GM12878 (cell line): ENCODE measurements around the gene P2RX4. TPM values are rescaled to one million over a fixed set of nuclear protein-coding genes. Genes with fewer than 3 reads are reported as not detected.

Experiments used
- ATAC-seq: fragments of 200-7000 bp; cut with Tn5 transposase; 3 replicates; pipeline ENCODE4 v1.9.1; 2020; ENCODE audit warnings: mild to moderate bottlenecking, moderate library complexity
- BruUV-seq: library from RNA; stranded (reverse); fragments of 400-500 nt; replicated peaks from 2 replicates; lab custom pipeline; 2021; lab: Mats Ljungman, UMichigan
- CTCF ChIA-PET: fragments of 300-600 bp; sonication (Branson Sonifier 250); formaldehyde crosslinking; extraction: SDS; loops from one replicate; lab custom pipeline; 2021; ENCODE audit warnings: inconsistent platforms; lab: Yijun Ruan, JAX
- POLR2A ChIA-PET: fragments of 350-600 bp; formaldehyde crosslinking; extraction: SDS; loops from one replicate; lab custom pipeline; 2021; ENCODE audit warnings: inconsistent platforms; lab: Charles Lee
- RAD21 ChIA-PET: fragments of 300-600 bp; sonication (Branson Sonifier 250); formaldehyde crosslinking; loops from one replicate; lab custom pipeline; 2023; ENCODE audit warnings: antibody characterized with exemption; ENCODE audit not compliant: unreplicated experiment; lab: Charles Lee
- SMC1A ChIA-PET: fragments of 300-600 bp; sonication (Branson Sonifier 250); formaldehyde crosslinking; loops from one replicate; lab custom pipeline; 2023; ENCODE audit not compliant: unreplicated experiment, uncharacterized antibody; lab: Charles Lee
- DNase-seq: peaks from one replicate; pipeline ENCODE4 v3.0.0-alpha.2; 2011; ENCODE audit warnings: low read depth, low spot score
- FAIRE-seq: peaks from 3 replicates; lab custom pipeline; 2011; peaks lifted over from hg19 to GRCh38; lab: Jason Lieb, UNC
- H2AFZ ChIP-seq: 2 replicates; pipeline ENCODE4 v1.6.0; 2011; ENCODE audit warnings: low read depth, low read length, control low read depth; ENCODE audit not compliant: control insufficient read depth
- H3K27ac ChIP-seq: 2 replicates; pipeline ENCODE4 v1.5.1; 2011; ENCODE audit warnings: control low read depth; ENCODE audit not compliant: control insufficient read depth, insufficient read depth
- H3K27me3 ChIP-seq, 2 experiments: replicated peaks in 1 of 2; 2 replicates each; pipeline versions ENCODE4 v1.6.0 to v1.6.1; 2011; ENCODE audit warnings: low read length in 1 of 2; ENCODE audit not compliant: control insufficient read depth in 2 of 2, insufficient read depth in 2 of 2
- H3K36me3 ChIP-seq, 2 experiments: 2 replicates each; pipeline ENCODE4 v1.5.1; 2011; ENCODE audit warnings: low read length in 1 of 2; ENCODE audit not compliant: control insufficient read depth in 2 of 2, insufficient read depth in 2 of 2
- H3K4me1 ChIP-seq: 2 replicates; pipeline ENCODE4 v1.6.1; 2011; ENCODE audit warnings: mild to moderate bottlenecking, low read length, moderate library complexity, mixed read lengths; ENCODE audit not compliant: control insufficient read depth, insufficient read depth
- H3K4me2 ChIP-seq: 2 replicates; pipeline ENCODE4 v1.6.0; 2011; ENCODE audit warnings: control low read depth; ENCODE audit not compliant: control insufficient read depth, insufficient read depth
- H3K4me3 ChIP-seq: fragments of 200-600 bp; sonication (generic); 2 replicates; pipeline ENCODE4 v1.5.1; 2016
- H3K79me2 ChIP-seq: 2 replicates; pipeline ENCODE4 v1.6.0; 2011; ENCODE audit warnings: low read length; ENCODE audit not compliant: control insufficient read depth, insufficient read depth
- H3K9ac ChIP-seq: 2 replicates; pipeline ENCODE4 v1.8.0; 2011; ENCODE audit warnings: low read length, control low read depth, mixed read lengths; ENCODE audit not compliant: control insufficient read depth, insufficient read depth
- H3K9me3 ChIP-seq: replicated peaks from 3 replicates; pipeline ENCODE4 v1.5.1; 2011; ENCODE audit warnings: mild to moderate bottlenecking, low read length; ENCODE audit not compliant: control insufficient read depth, insufficient read depth
- H4K20me1 ChIP-seq: 2 replicates; pipeline ENCODE4 v1.6.0; 2011; ENCODE audit not compliant: control insufficient read depth, insufficient read depth
- CBFB ChIP-seq: IDR thresholded peaks from 2 replicates; pipeline ENCODE4 v1.6.1; 2016; ENCODE audit warnings: antibody characterized with exemption, low read depth
- CBX3 ChIP-seq: fragments of 200-600 bp; sonication (generic); IDR thresholded peaks from 2 replicates; pipeline ENCODE4 v1.6.1; 2016; ENCODE audit warnings: low read depth, borderline replicate concordance
- ETV6 ChIP-seq, 2 experiments: fragments of 450-650 bp in 1 of 2; IDR thresholded peaks in 1 of 2; conservative IDR thresholded peaks in 1 of 2; 2 replicates each; pipeline ENCODE4 v1.6.1; 2014; ENCODE audit warnings: antibody characterized with exemption in 1 of 2, borderline replicate concordance in 1 of 2, low read depth in 1 of 2, mild to moderate bottlenecking in 1 of 2, moderate library complexity in 1 of 2
- MXI1 ChIP-seq: fragments of 150-350 bp; IDR thresholded peaks from 2 replicates; pipeline ENCODE4 v1.6.1; 2011; ENCODE audit warnings: low read depth, mild to moderate bottlenecking, inconsistent platforms, low read length, improper control_type of control experiment
- PBX3 ChIP-seq: IDR thresholded peaks from 2 replicates; pipeline ENCODE4 v1.6.1; 2011; ENCODE audit warnings: mild to moderate bottlenecking, low read depth, low read length, moderate library complexity; ENCODE audit not compliant: insufficient replicate concordance
- SPI1 ChIP-seq: IDR thresholded peaks from 2 replicates; pipeline ENCODE4 v1.6.1; 2011; ENCODE audit warnings: low read depth, mild to moderate bottlenecking, low read length, moderate library complexity, borderline replicate concordance; ENCODE audit not compliant: insufficient read depth
- TARDBP ChIP-seq: IDR thresholded peaks from 2 replicates; pipeline ENCODE4 v1.6.1; 2016; ENCODE audit warnings: borderline replicate concordance
- TBL1XR1 ChIP-seq: IDR thresholded peaks from 2 replicates; pipeline ENCODE4 v1.6.1; 2012; ENCODE audit warnings: low read depth, low read length, improper control_type of control experiment
- ZBTB11 ChIP-seq: fragments of 450-650 bp; formaldehyde crosslinking; IDR thresholded peaks from 2 replicates; pipeline ENCODE4 v1.5.0; 2022; ENCODE audit warnings: mild to moderate bottlenecking, missing genetic modification characterization
- ZNF207 ChIP-seq: fragments of 450-650 bp; IDR thresholded peaks from 2 replicates; pipeline ENCODE4 v1.6.1; 2014; ENCODE audit warnings: antibody characterized with exemption, mild to moderate bottlenecking, borderline replicate concordance
- WGBS: methylation state at CpG from one replicate; pipeline ENCODE4 v1.1.6; 2016; ENCODE audit warnings: low lambda C conversion rate; ENCODE audit not compliant: insufficient replicate concordance, insufficient coverage; ENCODE audit errors: missing lambda C conversion rate; 5-methylcytosine and 5-hydroxymethylcytosine counted together
- in situ Hi-C: fragments of 300-500 bp; cut with MboI; formaldehyde crosslinking; loops from 9 replicates; pipeline ENCODE4 v1.14.3; 2018; ENCODE audit warnings: mixed read lengths
- intact Hi-C: fragments of 100-400 bp; cut with micrococcal nuclease; formaldehyde crosslinking; loops from one replicate; pipeline ENCODE4 v1.14.2; 2022; ENCODE audit not compliant: unreplicated experiment
- polyA plus RNA-seq, 11 experiments: library from polyadenylated mRNA; depleted of rRNA in 4 of 11; unstranded in 6 of 11; stranded (reverse) in 5 of 11; fragments of >200 nt; fragmentation: Nextera tagmentation in 4 of 11; fragmentation: Illumina TruSeq in 1 of 11; extraction: Ambion mirVana in 4 of 11; extraction: Trizol in 1 of 11; gene quantifications; 1 replicate in 1 of 11; 2 replicates in 10 of 11; pipeline versions ENCODE4 v1.2.1 to v1.2.3, GENCODE V29; 2011 to 2016; ENCODE audit warnings: inconsistent platforms in 2 of 11, missing spikeins in 2 of 11, low read depth in 1 of 11
- total RNA-seq, 4 experiments: library from RNA; depleted of rRNA in 3 of 4; stranded (reverse); fragments of >200 nt in 3 of 4; fragmentation: Illumina TruSeq in 1 of 4; extraction: Trizol in 1 of 4; gene quantifications; 2 replicates each; pipeline versions ENCODE4 v1.2.1 to v1.2.3, GENCODE V29; 2013 to 2021
- TF ChIP-seq, protein P1 (sequence below): fragments of 150-350 bp; IDR thresholded peaks from 2 replicates; pipeline ENCODE4 v1.6.1; 2016; ENCODE audit warnings: low read depth, low read length
- TF ChIP-seq, protein P2 (sequence below): IDR thresholded peaks from 2 replicates; pipeline ENCODE4 v1.6.1; 2012; ENCODE audit warnings: low read depth, low read length, improper control_type of control experiment
- TF ChIP-seq, protein P3 (sequence below): fragments of 450-650 bp; IDR thresholded peaks from 2 replicates; pipeline ENCODE4 v1.6.1; 2014; ENCODE audit warnings: mild to moderate bottlenecking

Gene P2RX4
- total and polyA plus RNA-seq, 10 of the 15 experiments (the other 5 are each of a cell fraction or from before 2014, with no cell fraction given) = 9.0 to 43.4 (median 20.5) TPM

GRCh38 chr12:121248622-121249021 lies 38.7 kb downstream of the P2RX4 start:
- RAD21 ChIA-PET = interaction anchor here (0.9 to 1.5 kb wide), 5 partner anchors 9 to 193 kb away, joined by 3 to 10 read pairs (median 3); no protein-coding TSS in a partner anchor
- no TSS peak for BruUV-seq
- SMC1A ChIA-PET = interaction anchor here (0.8 to 2.5 kb wide), 5 partner anchors 10 to 190 kb away, joined by 3 to 20 read pairs (median 3); no protein-coding TSS in a partner anchor
- in situ Hi-C loops (no loop called here), intact Hi-C loops (no loop called here)
- POLR2A ChIA-PET = interaction anchor here (0.5 to 2.1 kb wide), 5 partner anchors 9 to 643 kb away, joined by 3 to 18 read pairs (median 5); no protein-coding TSS in a partner anchor
- Histone ChIP-seq H3K4me3 (no peak overlapping the region), H3K27me3 (no peaks in the 10 kb centered on the region), H3K4me1 (peaks cover 15% of the 10 kb centered on the region), H3K79me2 (no peaks in the 10 kb centered on the region), H3K9ac (peak overlapping the region; percentile 15; the same call in 1 of the 2 replicates), H2AFZ (peak overlapping the region; percentile 53), H3K27ac (peak overlapping the region; percentile 27), H3K9me3 (no peaks in the 10 kb centered on the region; the same call in 2 of the 3 replicates), H4K20me1 (no peaks in the 10 kb centered on the region), H3K4me2 (peak overlapping the region; percentile 67), H3K36me3 (peaks cover 20 to 25% of the 10 kb centered on the region in 2 experiments; a peak in 3 of 4 replicates)
- WGBS = 21% methylated on average over 22 of the region's 22 CpGs
- peak; percentile 70 for DNase-seq
- ATAC-seq = peak; percentile 96
- peak; percentile 93 for FAIRE-seq
- CTCF ChIA-PET = interaction anchor here (0.9 to 1.5 kb wide), 4 partner anchors 9 to 139 kb away, joined by 3 to 7 read pairs (median 4); no protein-coding TSS in a partner anchor
- TF ChIP-seq ZBTB11 (CRISPR knock-in tag) = no peak
- no peak for TF ChIP-seq ETV6 (conservative IDR thresholded peaks at IDR 0.05 in 1 of 2, IDR thresholded peaks at IDR 0.05 in 1 of 2; ENCODE audit: borderline replicate concordance in 1 of 2, low read depth in 1 of 2)
- TF ChIP-seq, protein P1, sequence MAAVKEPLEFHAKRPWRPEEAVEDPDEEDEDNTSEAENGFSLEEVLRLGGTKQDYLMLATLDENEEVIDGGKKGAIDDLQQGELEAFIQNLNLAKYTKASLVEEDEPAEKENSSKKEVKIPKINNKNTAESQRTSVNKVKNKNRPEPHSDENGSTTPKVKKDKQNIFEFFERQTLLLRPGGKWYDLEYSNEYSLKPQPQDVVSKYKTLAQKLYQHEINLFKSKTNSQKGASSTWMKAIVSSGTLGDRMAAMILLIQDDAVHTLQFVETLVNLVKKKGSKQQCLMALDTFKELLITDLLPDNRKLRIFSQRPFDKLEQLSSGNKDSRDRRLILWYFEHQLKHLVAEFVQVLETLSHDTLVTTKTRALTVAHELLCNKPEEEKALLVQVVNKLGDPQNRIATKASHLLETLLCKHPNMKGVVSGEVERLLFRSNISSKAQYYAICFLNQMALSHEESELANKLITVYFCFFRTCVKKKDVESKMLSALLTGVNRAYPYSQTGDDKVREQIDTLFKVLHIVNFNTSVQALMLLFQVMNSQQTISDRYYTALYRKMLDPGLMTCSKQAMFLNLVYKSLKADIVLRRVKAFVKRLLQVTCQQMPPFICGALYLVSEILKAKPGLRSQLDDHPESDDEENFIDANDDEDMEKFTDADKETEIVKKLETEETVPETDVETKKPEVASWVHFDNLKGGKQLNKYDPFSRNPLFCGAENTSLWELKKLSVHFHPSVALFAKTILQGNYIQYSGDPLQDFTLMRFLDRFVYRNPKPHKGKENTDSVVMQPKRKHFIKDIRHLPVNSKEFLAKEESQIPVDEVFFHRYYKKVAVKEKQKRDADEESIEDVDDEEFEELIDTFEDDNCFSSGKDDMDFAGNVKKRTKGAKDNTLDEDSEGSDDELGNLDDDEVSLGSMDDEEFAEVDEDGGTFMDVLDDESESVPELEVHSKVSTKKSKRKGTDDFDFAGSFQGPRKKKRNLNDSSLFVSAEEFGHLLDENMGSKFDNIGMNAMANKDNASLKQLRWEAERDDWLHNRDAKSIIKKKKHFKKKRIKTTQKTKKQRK = no peak
- TF ChIP-seq ZNF207 = no peak
- TF ChIP-seq MXI1 = no peak
- TF ChIP-seq, protein P2, sequence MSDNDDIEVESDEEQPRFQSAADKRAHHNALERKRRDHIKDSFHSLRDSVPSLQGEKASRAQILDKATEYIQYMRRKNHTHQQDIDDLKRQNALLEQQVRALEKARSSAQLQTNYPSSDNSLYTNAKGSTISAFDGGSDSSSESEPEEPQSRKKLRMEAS = peak; percentile 78
- TF ChIP-seq TBL1XR1 = no peak
- TF ChIP-seq CBX3 = no peak
- TF ChIP-seq SPI1 = no peak
- TF ChIP-seq PBX3 = no peak
- TF ChIP-seq, protein P3, sequence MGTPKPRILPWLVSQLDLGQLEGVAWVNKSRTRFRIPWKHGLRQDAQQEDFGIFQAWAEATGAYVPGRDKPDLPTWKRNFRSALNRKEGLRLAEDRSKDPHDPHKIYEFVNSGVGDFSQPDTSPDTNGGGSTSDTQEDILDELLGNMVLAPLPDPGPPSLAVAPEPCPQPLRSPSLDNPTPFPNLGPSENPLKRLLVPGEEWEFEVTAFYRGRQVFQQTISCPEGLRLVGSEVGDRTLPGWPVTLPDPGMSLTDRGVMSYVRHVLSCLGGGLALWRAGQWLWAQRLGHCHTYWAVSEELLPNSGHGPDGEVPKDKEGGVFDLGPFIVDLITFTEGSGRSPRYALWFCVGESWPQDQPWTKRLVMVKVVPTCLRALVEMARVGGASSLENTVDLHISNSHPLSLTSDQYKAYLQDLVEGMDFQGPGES = no peak
- TF ChIP-seq CBFB = no peak
- TF ChIP-seq TARDBP = no peak
